SK-N-SH treated with all-trans-retinoic acid at 6 μM for 48 hours (cell line): ENCODE results near the gene TRAIP.

Experiments
- ATAC-seq: fragments of 200-7000 bp; cut with Tn5 transposase; 3 replicates; pipeline ENCODE4 v1.9.1; 2020; ENCODE audit warnings: mild to moderate bottlenecking, moderate library complexity
- BACH2 ChIP-seq: fragments of 250-450 bp; sonication (Bioruptor Pico); IDR thresholded peaks from 2 replicates; pipeline ENCODE4 v1.9.0; 2021; ENCODE audit warnings: mild to moderate bottlenecking, borderline replicate concordance
- CREB5 ChIP-seq: fragments of 250-450 bp; sonication (Bioruptor Pico); IDR thresholded peaks from 2 replicates; pipeline ENCODE4 v1.5.1; 2020; ENCODE audit warnings: low read depth, mild to moderate bottlenecking, moderate library complexity
- CSDC2 ChIP-seq: fragments of 250-450 bp; sonication (Bioruptor Pico); IDR thresholded peaks from 2 replicates; pipeline ENCODE4 v1.5.0; 2020; ENCODE audit warnings: mild to moderate bottlenecking, moderate library complexity
- CSRNP3 ChIP-seq: fragments of 250-450 bp; sonication (Bioruptor Pico); IDR thresholded peaks from 2 replicates; pipeline ENCODE4 v1.5.1; 2021; ENCODE audit warnings: mild to moderate bottlenecking, moderate library complexity
- ESRRG ChIP-seq: fragments of 250-450 bp; sonication (Bioruptor Pico); IDR thresholded peaks from 2 replicates; pipeline ENCODE4 v1.6.1; 2021; ENCODE audit warnings: mild to moderate bottlenecking
- GLIS3 ChIP-seq: fragments of 250-450 bp; sonication (Bioruptor Pico); IDR thresholded peaks from 2 replicates; pipeline ENCODE4 v1.5.0; 2020; ENCODE audit warnings: mild to moderate bottlenecking, moderate library complexity
- ISL1 ChIP-seq: fragments of 250-450 bp; sonication (Bioruptor Pico); IDR thresholded peaks from 2 replicates; pipeline ENCODE4 v2.1.2; 2022; ENCODE audit warnings: mild to moderate bottlenecking, moderate library complexity
- OSR1 ChIP-seq: fragments of 250-450 bp; sonication (Bioruptor Pico); IDR thresholded peaks from 2 replicates; pipeline ENCODE4 v1.8.0; 2022; ENCODE audit warnings: moderate library complexity, mild to moderate bottlenecking, inconsistent platforms
- PATZ1 ChIP-seq: fragments of 250-450 bp; sonication (Bioruptor Pico); IDR thresholded peaks from 2 replicates; pipeline ENCODE4 v1.8.0; 2020; ENCODE audit warnings: mild to moderate bottlenecking, moderate library complexity, borderline replicate concordance
- POU6F1 ChIP-seq: fragments of 250-450 bp; sonication (Bioruptor Pico); IDR thresholded peaks from 2 replicates; pipeline ENCODE4 v1.8.0; 2021; ENCODE audit warnings: low read depth, mild to moderate bottlenecking, moderate library complexity, borderline replicate concordance
- PPARA ChIP-seq: fragments of 250-450 bp; sonication (Bioruptor Pico); IDR thresholded peaks from 2 replicates; pipeline ENCODE4 v1.5.0; 2020; ENCODE audit warnings: mild to moderate bottlenecking, borderline replicate concordance
- RARB ChIP-seq: fragments of 250-450 bp; sonication (Bioruptor Pico); IDR thresholded peaks from 2 replicates; pipeline ENCODE4 v1.8.0; 2021; ENCODE audit warnings: mild to moderate bottlenecking, moderate library complexity
- SNAI2 ChIP-seq: fragments of 250-450 bp; sonication (Bioruptor Pico); IDR thresholded peaks from 2 replicates; pipeline ENCODE4 v1.5.0; 2020; ENCODE audit warnings: mild to moderate bottlenecking, moderate library complexity
- TCF4 ChIP-seq: fragments of 250-450 bp; sonication (Bioruptor Pico); IDR thresholded peaks from 2 replicates; pipeline ENCODE4 v1.8.0; 2021; ENCODE audit warnings: mild to moderate bottlenecking, moderate library complexity, borderline replicate concordance
- TSHZ2 ChIP-seq: fragments of 250-450 bp; sonication (Bioruptor Pico); IDR thresholded peaks from 2 replicates; pipeline ENCODE4 v1.5.0; 2020; ENCODE audit warnings: mild to moderate bottlenecking, moderate library complexity
- ZC3H10 ChIP-seq: fragments of 250-450 bp; sonication (Bioruptor Pico); IDR thresholded peaks from 2 replicates; pipeline ENCODE4 v1.5.1; 2021; ENCODE audit warnings: mild to moderate bottlenecking, moderate library complexity
- ZFP3 ChIP-seq: fragments of 250-450 bp; sonication (Bioruptor Pico); IDR thresholded peaks from 2 replicates; pipeline ENCODE4 v1.5.0; 2020; ENCODE audit warnings: mild to moderate bottlenecking, moderate library complexity
- ZNF70 ChIP-seq: fragments of 450-650 bp; formaldehyde crosslinking; IDR thresholded peaks from 2 replicates; pipeline ENCODE4 v1.5.0; 2020; ENCODE audit warnings: mild to moderate bottlenecking, moderate library complexity
- ZNF8 ChIP-seq: fragments of 450-650 bp; formaldehyde crosslinking; IDR thresholded peaks from 2 replicates; pipeline ENCODE4 v1.5.0; 2020; ENCODE audit warnings: mild to moderate bottlenecking, moderate library complexity

TRAIP gene

GRCh38 chr3:49794926-49795905, 61.1 kb downstream of the TRAIP start:
- ATAC-seq = no peak
- TF ChIP-seq ZNF70 = no peak
- TF ChIP-seq CSDC2 = no peak
- no peak for TF ChIP-seq GLIS3 (CRISPR knock-in tag)
- TF ChIP-seq ZC3H10 = no peak
- TF ChIP-seq TSHZ2 (CRISPR knock-in tag) = no peak
- no peak for TF ChIP-seq CSRNP3 (CRISPR knock-in tag)

GRCh38 chr3:49794431-49794830, 61.9 kb downstream of the TRAIP start:
- no peak for TF ChIP-seq ZNF8 (CRISPR knock-in tag)
- TF ChIP-seq ISL1 (CRISPR knock-in tag) = no peak
- TF ChIP-seq, all 23 proteins: peak for 0
- ATAC-seq = no peak

GRCh38 chr3:49793486-49794085, 62.8 kb downstream of the TRAIP start:
- TF ChIP-seq ZFP3 (CRISPR knock-in tag) = no peak
- no peak for TF ChIP-seq POU6F1 (CRISPR knock-in tag)
- no peak for TF ChIP-seq ESRRG
- no peak for TF ChIP-seq ZNF70
- no peak for TF ChIP-seq BACH2 (CRISPR knock-in tag)
- no peak for TF ChIP-seq CSRNP3 (CRISPR knock-in tag)
- TF ChIP-seq, all 23 proteins: peak for 0
- ATAC-seq = no peak

GRCh38 chr3:49792371-49793150, 63.8 kb downstream of the TRAIP start:
- ATAC-seq = no peak
- TF ChIP-seq OSR1 (no peak), BACH2 (CRISPR knock-in tag) (no peak), POU6F1 (CRISPR knock-in tag) (no peak), CREB5 (no peak), SNAI2 (CRISPR knock-in tag) (no peak), ZC3H10 (no peak), RARB (CRISPR knock-in tag) (no peak), PPARA (CRISPR knock-in tag) (no peak), ZFP3 (CRISPR knock-in tag) (no peak), ZNF8 (CRISPR knock-in tag) (no peak), PATZ1 (CRISPR knock-in tag) (no peak), TCF4 (CRISPR knock-in tag) (no peak)
